NCI-H2227 (cell line): ENCODE measurements around the gene THSD4.

Source experiments
- DNase-seq: peaks from one replicate; lab custom pipeline; 2025; ENCODE audit not compliant: unreplicated experiment; lab: John Stamatoyannopoulos, UW

THSD4 gene

DNA sequence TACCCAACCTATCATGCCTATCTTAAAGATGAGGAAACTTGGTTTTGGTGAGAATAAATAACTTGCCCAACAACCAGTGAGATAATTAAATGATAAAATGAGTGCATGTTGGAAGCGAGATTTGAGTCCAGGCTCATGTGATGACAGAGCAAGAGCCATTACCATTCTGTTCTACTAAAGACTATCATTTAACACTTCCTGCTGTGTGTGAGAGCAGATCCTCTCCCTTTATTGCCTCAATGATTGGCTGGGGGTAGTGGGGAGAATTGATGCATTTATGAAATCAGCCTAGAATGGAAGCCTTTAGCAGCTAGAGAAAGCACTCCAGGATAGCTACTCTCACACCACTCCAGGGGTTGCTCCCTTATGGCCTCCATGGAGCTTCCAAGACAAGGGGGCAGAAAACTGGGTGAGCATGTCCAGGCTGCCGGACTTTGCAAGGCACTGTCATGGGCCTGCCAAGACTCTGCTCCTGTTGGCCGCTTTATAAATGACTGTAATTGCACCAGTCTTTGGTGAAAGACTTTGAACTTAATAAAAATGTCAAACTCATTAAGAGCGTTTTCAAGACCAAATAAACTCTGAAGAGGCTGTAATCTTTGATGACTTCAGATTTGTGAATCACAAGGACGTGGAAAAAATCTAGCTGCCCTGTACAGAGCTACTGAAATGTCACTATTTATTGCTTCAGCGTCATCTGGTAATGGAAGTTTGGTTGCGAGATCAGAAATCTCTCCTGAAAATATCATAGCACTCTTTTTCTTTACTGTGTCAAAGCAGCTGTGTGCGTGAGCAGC is 486.0 kb downstream of the THSD4 start:
- no peak for DNase-seq

DNA sequence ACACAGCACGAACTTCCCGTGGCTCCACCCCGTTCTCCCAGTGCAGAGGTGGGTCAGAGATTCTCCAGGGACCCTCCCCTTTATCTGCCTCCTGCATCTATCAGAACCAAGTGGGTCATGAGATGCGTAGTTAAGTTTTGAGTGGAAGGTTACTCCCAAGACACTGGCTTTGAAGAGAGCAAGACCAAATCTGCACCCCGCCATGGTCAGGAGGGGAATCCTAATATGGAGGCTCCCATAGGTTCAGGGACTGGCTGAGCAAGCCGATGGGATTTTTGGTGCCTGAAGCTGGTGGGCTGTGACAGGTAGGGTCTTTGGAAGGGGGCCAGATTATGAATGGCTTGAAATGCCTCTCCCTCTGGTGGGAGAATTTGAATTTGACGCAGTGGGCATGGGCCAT is 488.1 kb downstream of the THSD4 start:
- DNase-seq = no peak

DNA sequence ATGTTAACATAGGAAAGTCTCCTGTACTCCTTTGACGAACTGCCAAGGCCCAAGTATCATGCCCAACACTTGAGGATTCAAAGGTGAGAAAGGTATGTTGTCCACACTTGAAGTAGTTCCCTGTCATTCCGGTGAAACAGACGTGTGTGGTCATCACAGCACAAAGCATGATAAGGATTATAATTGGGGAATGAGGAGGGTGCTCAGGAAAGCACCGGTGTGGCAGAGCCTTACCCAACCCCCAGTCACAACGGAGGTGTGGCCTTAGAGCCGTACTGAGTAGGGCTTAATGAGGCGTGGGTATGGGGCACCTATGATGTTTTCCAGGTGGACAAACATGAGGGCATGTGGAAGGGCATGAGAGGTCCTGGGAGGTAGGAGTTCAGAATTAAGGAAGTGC is 492.1 kb downstream of the THSD4 start:
- DNase-seq = no peak

DNA sequence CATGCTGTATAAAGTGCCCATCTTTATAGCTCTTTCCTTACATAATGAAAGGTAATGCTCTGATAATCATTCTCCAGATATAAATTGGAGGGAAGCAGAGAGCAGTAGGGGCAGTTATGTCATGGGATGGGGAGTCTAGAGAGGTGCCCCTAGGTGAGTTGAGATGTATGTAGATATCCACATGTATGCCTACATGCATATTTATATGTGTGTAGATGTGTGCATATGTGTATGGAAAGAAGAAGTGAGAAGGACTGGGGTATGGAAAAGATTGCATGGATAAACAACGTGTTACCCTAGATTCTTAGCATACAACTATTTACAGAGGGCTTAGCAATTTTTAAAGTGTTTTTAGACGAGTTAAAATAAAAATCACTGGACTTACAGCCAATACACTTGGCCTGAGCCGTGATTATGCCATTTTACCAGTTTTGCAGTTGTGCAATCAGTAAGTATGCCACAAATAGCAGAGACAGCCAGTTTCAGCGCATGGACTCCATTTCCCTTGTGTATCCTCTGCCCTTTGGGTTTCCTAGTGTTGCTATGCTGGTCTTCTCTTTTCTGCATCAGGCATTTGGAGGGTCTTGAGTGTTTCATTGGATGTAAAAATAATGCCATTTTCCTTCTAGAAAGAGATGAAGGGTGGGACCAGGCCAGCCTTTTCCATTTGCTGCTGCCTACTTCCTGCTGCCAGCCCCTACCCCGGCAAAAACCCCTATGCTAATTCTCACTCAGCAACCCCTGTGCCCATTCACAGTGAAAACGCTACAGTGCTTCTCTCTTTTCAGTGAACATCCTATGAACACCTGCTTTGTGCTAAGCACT is 495.7 kb downstream of the THSD4 start:
- DNase-seq = no peak

DNA sequence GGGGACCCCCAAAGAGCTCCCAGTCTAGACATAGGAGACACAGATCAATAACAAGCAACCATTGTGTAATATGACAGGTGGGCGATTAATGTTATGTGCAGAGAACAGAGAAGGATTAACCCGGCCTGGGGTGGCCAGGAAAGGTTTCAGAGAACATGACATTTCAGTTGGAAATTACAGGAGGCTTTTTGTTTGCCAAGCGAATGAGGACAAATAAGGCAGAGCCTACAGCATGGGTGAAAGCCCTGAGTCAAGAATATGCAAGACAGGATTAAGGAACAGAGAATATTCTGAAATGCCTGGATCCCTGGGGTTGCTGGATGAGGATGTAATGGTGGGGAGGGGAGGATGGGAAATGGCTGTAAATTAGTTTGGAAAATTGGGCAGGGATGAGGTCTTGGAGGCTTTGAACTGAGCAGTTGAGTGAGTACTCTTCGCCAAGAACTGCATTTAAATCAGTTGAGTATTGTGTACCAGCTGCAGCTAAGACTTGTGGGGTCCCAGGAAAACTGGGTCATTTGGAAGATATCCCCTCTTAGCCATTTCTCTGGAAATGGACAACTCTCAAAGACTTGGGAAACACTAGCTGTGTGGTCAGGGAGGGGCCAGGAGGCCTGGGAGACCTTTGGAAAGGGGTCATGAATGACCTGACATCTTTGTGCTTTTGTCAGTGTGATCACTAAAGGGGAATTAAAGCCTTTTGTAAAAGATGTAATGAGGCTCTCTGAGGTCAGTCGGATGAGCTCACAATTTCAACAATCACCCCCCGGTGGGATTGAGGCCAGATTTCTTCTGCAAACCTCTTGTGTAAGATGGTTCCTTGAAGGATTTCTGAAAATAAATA is 496.5 kb downstream of the THSD4 start:
- no peak for DNase-seq

DNA sequence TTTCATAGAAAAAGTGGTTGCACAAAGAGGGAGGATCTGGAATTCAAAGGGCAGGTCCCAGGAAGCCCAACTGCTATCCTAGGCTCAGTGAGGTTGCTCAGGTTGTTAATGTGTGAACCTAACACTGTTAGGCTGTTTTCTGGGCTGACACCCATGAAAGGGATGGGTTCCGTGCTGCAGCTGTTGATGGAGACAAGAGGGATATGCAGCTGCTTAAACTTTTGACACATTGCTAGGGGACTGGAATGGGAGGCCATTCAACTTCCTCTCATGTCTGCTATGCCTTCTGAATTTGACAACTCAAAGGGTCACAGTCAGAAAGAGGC is 497.1 kb downstream of the THSD4 start:
- DNase-seq = no peak

DNA sequence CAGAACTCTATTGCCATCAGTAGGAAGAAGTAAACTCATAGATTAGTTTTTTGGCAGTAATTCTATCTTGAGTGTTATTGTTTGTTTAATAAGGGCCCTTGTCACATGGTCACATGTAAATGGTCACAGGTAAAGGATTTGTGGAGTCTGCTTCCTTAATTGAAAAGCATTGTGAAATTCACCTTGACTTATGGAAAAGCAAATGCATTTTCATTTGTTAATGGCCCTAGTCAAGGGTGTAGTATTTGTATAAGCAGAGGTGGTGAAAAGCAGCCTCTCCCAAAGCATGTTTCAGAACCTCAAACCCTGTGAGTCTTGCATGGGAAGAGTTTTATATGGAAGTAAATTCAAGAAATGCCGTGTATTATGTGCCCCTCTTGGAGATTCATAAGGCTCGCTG is 497.6 kb downstream of the THSD4 start:
- DNase-seq = no peak

DNA sequence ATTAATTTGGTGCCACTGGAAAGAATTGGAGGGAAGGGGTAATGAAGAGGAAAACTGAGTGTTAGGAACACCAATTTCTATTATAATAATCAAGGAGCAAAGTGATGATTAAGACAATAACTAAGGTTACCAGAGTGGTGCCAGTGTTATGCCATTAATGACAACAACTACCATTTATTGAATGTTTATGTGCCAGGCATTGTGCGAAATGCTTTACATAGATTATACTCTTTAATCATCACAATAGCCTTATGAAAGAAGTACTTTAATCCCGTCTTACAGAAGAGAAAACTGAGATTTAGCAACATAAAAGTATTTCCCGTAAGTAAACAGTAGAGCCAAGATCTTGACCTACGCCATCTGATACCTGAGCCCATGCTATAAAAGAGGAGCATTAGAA is 507.8 kb downstream of the THSD4 start:
- DNase-seq = no peak

DNA sequence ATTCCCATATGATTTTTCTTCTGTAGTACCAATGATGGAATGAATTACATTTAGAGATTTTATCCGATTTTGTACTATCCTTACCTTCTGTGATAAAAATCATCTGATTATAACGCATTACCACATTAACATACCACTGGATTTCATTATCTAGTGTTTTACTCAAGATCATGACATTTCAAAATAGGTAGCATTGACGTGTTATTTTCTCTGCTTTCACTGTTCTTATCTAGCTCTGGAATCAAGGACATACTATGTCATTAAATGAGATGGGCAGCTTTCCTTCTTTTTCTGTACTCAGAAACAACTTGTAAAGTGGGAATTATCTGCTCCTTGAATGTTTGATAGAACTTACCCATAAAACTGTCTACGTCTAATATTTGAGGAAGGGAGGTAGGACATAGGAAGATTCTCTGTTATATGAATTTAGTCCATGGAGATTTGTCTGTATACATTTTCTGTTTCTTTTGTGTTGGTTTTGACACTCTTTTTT is 511.4 kb downstream of the THSD4 start:
- DNase-seq = no peak

DNA sequence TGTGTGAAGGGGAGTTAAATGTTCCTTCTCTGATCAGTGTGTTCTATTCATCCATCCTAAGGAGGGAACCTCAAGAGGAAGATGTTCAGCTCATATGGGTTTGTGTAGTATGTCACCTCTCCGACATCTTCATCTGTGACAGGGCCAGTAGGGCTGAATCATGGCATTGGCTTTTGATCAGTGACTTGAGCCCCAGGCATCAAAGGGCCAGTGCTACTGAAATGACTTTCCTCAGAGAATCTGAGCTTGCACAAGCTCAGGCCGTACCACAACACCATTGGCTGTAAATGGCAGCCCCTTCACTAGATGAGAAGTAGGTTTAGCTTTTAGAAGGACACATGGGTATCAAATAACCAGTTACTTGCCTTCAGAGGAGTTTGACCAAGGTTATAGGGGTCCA is 511.9 kb downstream of the THSD4 start:
- DNase-seq = no peak

DNA sequence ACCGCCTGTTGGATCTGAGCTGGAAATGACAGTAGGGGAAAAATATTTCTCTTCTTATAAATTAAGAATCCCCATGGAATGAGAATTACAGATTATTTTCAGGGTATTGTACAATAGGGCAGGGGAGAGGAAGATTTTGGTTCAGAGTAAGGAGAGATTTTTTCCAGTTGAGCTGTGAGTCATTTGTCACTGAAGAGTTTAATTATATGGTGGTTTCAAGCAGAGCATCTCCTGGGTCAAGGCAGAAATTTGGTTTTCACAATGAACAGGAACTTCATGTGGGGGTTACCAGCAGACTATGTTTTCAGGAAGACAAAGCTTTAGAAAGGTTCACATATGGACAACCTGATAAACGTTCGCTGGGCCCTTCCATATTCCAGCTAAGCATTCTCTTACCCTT is 512.3 kb downstream of the THSD4 start:
- DNase-seq = no peak

DNA sequence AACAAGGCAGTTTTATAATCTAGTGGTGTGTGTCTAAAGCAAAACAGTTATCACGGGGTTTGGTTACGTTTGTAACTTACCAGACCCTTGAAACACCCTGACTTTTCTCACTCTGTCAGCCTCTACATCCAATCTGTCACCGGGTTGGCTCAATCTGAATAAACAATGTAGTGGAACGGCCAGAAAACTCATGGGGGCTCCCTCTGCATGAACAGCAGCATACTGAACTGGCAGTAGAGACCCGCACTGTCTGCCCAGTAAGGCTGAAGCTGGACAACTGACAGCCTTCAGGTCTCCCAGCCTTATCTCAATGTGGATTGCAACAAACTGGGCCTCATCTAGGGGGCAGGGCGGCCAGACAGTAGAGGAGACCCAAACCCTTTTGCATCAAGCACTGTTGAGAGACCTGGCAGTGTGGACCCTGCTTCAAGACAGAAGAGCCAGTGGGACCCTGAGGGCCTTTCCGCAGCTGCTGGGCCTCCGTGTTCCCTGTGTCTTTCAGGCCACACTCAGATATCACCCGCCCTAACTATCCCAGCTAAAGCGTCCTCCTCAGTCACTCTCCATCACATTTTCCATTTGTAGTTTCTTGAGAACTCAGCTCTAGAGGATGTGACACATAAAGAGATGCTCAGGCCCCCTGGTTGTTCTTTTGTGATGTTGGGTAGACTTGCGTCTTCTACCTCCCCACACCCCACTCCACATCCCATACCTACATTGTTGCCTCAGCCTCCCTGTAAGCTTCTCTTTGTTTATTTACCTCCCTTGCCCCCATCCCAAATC is 513.9 kb downstream of the THSD4 start:
- no peak for DNase-seq

DNA sequence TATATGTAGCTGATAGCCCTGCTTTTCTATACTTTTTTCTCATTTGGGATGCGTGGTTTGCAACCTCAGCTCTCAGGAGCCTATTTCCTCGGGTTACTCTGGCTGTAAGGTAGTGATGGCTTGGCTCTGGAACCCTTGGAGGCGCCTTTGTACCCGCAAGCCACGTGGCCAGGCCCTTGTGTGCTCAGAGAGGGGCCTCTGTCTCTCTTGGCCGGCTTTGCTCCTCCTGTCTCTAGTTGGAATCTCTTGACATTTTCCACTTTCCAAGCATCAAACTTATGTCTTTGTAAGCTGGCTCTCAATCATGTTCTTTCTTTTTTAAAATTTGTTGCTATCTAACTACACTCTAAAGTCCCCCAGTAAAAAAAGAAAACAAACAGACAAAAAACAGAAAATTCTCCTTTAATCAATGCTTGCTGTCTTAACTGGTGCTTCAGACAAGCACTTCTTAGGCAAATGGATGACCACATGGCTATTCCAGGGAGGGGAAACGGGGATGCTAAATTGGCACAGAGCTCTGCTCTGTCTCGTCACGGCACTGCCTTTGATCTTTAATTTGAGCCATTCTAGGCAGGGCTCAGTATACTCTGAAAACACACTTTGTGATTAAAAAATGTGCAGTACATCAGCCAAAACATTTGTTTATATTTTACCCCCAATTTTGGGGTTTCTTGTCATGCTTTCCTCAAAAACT is 514.7 kb downstream of the THSD4 start:
- no peak for DNase-seq

DNA sequence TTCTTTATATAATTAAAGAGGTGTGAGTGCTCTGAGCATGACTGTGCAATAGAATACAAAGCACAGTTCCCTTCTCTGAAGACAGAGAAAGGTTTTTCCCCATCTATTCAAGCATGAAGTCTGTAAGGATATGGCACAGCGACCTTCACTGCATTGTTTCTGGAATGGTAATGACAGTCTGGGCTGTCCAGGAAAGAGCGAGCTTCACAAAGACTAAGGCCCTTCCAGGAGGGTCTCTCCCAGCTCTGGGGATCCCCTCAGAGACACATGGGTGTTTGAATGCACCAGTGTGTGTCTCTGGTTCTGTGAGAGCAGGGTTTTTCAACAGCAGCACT is 515.2 kb downstream of the THSD4 start:
- no peak for DNase-seq

DNA sequence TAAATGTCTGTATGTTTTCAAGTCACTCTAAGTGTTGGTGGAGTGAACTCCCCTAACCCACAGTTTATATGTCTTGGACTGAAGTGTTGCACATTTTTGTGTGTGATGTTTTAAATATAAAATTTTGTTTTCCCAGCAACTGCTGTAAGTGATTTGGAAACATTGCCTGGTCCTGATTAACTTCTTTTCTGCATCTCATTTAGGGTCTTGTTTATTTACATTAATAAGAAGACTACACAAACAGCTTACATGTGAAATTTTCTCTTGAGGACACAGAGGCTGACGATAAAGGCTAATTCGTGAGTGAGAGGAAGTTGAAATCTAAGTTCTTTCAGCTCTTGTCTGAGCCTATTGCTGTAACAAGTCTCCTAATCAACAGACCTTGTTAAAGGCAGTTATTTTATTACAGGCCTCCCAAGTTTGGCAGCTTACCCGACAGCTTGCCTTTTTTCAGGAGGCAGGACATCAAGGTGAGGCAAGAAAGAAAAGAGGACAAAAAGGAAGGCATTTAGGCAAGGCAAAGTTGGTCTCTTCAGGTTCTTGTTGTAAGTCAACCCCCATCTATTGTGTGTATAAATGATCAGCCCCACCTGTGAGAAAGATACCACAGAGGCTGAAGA is 517.4 kb downstream of the THSD4 start:
- no peak for DNase-seq

DNA sequence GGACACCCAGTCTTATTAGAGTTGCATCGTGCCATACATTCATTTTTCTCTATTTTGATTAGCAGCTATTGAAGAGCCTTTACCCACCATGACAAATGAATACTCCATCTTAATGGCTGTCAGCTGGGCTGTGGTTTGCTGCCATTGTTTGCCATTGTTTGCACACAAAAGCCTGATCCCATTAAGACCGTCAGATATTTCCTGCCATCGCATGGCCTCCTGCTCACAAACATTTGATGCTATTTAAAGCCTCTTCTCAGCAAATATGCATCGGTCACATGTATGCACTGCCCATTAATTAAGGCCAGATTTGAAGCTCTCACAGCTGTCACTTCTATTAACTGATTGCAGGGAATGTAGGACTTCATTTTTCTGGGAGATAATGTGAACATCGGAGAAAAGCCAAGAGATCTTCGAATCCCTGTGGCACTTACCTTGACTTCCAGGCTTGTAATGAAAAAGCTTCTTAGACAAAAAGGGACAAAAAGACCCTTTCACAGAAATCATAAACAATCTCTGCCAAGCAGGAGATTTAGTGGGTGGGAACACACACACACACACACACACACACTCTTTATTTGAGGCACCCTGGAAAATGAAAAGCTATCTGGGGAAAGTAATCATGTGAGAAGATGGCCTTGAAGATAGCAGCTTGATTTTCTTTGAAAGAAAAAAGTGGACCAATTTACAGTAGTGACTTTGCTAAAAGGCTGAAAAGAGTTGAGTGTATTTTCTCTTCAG is 519.7 kb downstream of the THSD4 start:
- peak; percentile 80 for DNase-seq

DNA sequence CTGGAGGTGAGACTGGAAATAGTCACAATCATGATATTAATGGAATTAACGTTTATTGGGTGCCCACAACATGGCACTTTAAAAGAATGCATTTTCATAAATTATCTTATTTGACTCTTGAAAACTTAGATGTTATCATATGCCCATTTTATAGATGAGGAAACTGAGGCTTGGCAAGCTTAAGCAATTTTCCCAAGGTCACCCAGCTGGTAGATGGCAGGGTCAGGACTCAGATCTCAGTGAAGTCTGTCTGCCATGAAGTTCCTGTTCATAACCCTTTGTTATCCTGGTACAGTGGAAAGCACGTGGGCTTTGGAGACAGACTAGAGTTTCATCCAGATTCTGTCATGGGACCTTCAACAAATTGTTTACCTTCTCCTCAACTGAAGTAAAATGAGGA is 520.5 kb downstream of the THSD4 start:
- no peak for DNase-seq

DNA sequence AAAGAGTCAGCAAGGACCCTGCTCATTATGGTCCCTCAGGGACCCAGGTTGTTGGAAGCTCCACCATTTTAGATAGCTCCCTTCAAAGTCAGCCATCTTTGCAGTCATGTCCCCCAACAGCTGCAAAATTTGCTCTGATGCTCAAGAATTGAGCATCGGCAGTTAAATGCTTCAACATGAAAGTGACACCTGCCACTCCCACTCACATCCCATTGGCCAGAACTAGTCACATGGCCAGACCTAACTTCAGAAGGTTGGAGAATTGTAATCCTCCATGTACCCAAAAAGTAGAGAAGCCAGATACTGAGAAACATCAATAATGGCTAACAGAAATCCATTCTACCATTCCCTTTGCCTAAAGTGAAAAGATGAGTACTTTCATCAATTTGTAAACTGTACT is 523.6 kb downstream of the THSD4 start:
- DNase-seq = no peak

DNA sequence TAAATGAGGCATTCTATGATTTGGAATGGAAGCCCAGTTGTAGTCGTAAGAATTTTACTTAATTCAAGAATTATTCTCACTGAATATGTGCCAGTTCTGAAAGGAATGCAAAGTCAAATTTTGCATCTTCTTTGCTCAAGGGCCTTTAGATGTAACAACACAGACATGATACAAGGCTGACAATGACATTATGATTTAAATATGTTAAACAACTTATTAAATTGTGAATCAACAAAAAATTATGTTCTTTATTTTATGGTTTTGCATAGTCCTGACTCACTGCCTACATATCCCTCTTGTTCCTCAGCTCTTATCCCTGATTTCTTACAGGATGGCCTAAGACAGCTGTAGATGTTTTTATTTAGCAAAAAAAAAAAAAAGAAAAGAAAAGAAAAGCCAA is 524.2 kb downstream of the THSD4 start:
- DNase-seq = no peak
